Keratinocyte (primary cell): ENCODE data around the gene CACNG4.

ENCODE experiments used
- CTCF ChIP-seq, 3 experiments: IDR thresholded peaks in 1 of 3; conservative IDR thresholded peaks in 1 of 3; optimal IDR thresholded peaks in 1 of 3; 2 replicates in 2 of 3; 3 replicates in 1 of 3; pipeline versions ENCODE3 to v1.5.1; 2011; ENCODE audit warnings: low read length in 3 of 3, mild to moderate bottlenecking in 3 of 3, moderate library complexity in 2 of 3, control low read depth in 1 of 3, inconsistent platforms in 1 of 3; ENCODE audit not compliant: insufficient read depth in 2 of 3; ENCODE audit errors: extremely low read depth in 1 of 3
- EZH2 ChIP-seq: IDR thresholded peaks from one replicate; pipeline ENCODE4 v1.6.1; 2012; ENCODE audit warnings: inconsistent platforms, mild to moderate bottlenecking, low read length, moderate library complexity

GRCh38 chr17:66939461-66940114 lies 24.9 kb upstream of the CACNG4 start:
- TF ChIP-seq CTCF (optimal IDR thresholded peaks at IDR 0.05 in 1 of 3, IDR thresholded peaks at IDR 0.05 in 1 of 3, conservative IDR thresholded peaks at IDR 0.05 in 1 of 3; ENCODE audit: extremely low read depth in 1 of 3, insufficient read depth in 2 of 3, low read length in 3 of 3), result no peak
- no peak for TF ChIP-seq EZH2
